ENCODE measurements around the gene PFKP.
"Not testable (repeated sequence)": the region's sequence is repeated elsewhere in the genome, so short reads cannot be mapped to it uniquely, and the experiment has no call there.

PFKP gene

GRCh38 chr10:3099291-3100092, 32.1 kb downstream of the PFKP start:
- DNase-seq (ENCODE audit: low read depth) = no peak

GRCh38 chr10:3100093-3100792, 32.9 kb downstream of the PFKP start:
- no peak for DNase-seq (ENCODE audit: low read depth)

GRCh38 chr10:3100856-3101640, 33.7 kb downstream of the PFKP start:
- DNase-seq (ENCODE audit: low read depth) = no peak

GRCh38 chr10:3102720-3103427, 35.5 kb downstream of the PFKP start:
- DNase-seq (ENCODE audit: low read depth) = no peak

GRCh38 chr10:3103646-3104045, 36.3 kb downstream of the PFKP start:
- DNase-seq (ENCODE audit: low read depth) = no peak

- DNase-seq (ENCODE audit: low read depth) = no peak
Measured at GRCh38 chr10:3104251-3104918, 37.0 kb downstream of the PFKP start.

- no peak for DNase-seq (ENCODE audit: low read depth)
Measured at GRCh38 chr10:3105166-3105565, 37.8 kb downstream of the PFKP start.

- DNase-seq (ENCODE audit: low read depth) = no peak
Measured at GRCh38 chr10:3105905-3106304, 38.6 kb downstream of the PFKP start.

- DNase-seq (ENCODE audit: low read depth) = not testable (repeated sequence)
Measured at GRCh38 chr10:3106328-3106727, 39.0 kb downstream of the PFKP start.

- no peak for DNase-seq (ENCODE audit: low read depth)
Measured at GRCh38 chr10:3106928-3107425, 39.6 kb downstream of the PFKP start.

GRCh38 chr10:3107426-3107961, 40.1 kb downstream of the PFKP start:
- DNase-seq (ENCODE audit: low read depth) = no peak

- no peak for DNase-seq (ENCODE audit: low read depth)
Measured at GRCh38 chr10:3108033-3108432, 40.7 kb downstream of the PFKP start.

GRCh38 chr10:3108575-3109105, 41.3 kb downstream of the PFKP start:
- no peak for DNase-seq (ENCODE audit: low read depth)

GRCh38 chr10:3109196-3109595, 41.8 kb downstream of the PFKP start:
- no peak for DNase-seq (ENCODE audit: low read depth)

- DNase-seq (ENCODE audit: low read depth) = no peak
Measured at GRCh38 chr10:3109633-3110032, 42.3 kb downstream of the PFKP start.

- no peak for DNase-seq (ENCODE audit: low read depth)
Measured at GRCh38 chr10:3110782-3111620, 43.7 kb downstream of the PFKP start.

- DNase-seq (ENCODE audit: low read depth) = no peak
Measured at GRCh38 chr10:3111621-3112163, 44.3 kb downstream of the PFKP start.

- no peak for DNase-seq (ENCODE audit: low read depth)
Measured at GRCh38 chr10:3113343-3113720, 46.0 kb downstream of the PFKP start.

- DNase-seq (ENCODE audit: low read depth) = no peak
Measured at GRCh38 chr10:3115685-3116084, 48.3 kb downstream of the PFKP start.

All from T-helper 22 cell (primary cell).